ENCODE measurements around the gene VSIG10. TPM values are rescaled to one million over a fixed set of nuclear protein-coding genes. Genes with fewer than 3 reads are reported as not detected.
A peak's percentile ranks its signal among the peaks of the same experiment; 100 is the strongest.

VSIG10 gene
- total and polyA plus RNA-seq, 2 of the 13 experiments (the other 11 are each of a cell fraction or from before 2014, with no cell fraction given), result 25.6 to 42.5 TPM

DNA sequence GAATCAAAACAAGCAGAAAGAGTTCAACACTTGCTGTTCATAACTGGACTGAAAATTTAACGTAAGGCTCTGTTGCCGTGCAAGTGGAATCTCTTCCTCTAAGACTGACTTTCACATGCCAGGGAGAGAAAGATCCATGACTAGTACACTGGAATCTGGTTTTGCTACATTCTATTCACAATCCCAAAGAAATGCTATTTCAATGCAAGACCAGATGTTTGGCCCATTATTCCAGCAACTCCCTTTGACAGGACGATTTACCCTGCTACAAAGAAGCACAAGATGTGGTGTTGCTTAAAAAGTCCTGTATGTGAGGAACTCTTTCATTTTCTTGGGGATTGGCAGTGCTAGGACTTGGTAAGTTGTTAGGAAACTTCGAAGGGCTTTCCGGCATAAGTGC lies 69.9 kb downstream of the VSIG10 start (continued):
- no peak for TF ChIP-seq EEA1 (CRISPR knock-in tag; IDR thresholded peaks at IDR 0.05; ENCODE audit: borderline replicate concordance)
- TF ChIP-seq ZNF567 (CRISPR knock-in tag; IDR thresholded peaks at IDR 0.05; ENCODE audit: borderline replicate concordance), result no peak
- TF ChIP-seq RARG (CRISPR knock-in tag; IDR thresholded peaks at IDR 0.05; ENCODE audit: low read depth), result no peak
- no peak for TF ChIP-seq CREB1 (IDR thresholded peaks at IDR 0.05)
- TF ChIP-seq CREB1 (CRISPR knock-in tag; IDR thresholded peaks at IDR 0.05), result no peak
- TF ChIP-seq SMARCE1 (IDR thresholded peaks at IDR 0.05; ENCODE audit: borderline replicate concordance), result no peak

DNA sequence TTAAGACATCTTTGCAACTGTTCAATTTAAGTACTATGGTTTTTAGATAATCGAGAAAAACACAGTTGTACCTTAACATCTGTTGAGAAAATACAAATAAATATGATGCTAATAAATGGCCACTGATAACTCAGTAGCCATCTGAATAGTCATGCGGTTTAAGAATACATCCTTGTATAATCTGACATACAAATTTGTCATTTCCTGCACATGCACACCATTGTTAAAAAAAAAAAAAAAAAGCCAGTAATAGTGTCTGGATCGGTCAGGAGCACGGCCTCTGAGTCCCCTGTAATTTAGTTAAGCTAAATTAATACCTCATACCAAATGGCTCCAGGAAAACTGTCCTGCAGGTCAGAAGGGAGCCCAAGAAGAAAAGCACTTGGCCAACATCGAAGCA lies 70.5 kb downstream of the VSIG10 start:
- DNase-seq (ENCODE audit: low spot score) (no peak), ATAC-seq (no peak), FAIRE-seq (no peak)
- Histone ChIP-seq H3K4me1 (ENCODE audit: insufficient read depth, low read length) (peaks cover 12% of the 10 kb centered on the region), H3K4me2 (ENCODE audit: low read depth, low read length) (no peak overlapping the region), H3K9me3 (ENCODE audit: low read length) (no peaks in the 10 kb centered on the region), H4K20me1 (ENCODE audit: insufficient read depth, low read length) (no peaks in the 10 kb centered on the region), H3K4me3 (replicated peaks in 1 of 3; ENCODE audit: insufficient read depth in 1 of 3, low read depth in 2 of 3, low read length in 3 of 3) (no peak overlapping the region), H3K9ac (ENCODE audit: insufficient read depth, low read depth, low read length) (no peak overlapping the region), H3K27ac (ENCODE audit: extremely low read length, insufficient read depth, low read length) (no peak overlapping the region), H3K79me2 (ENCODE audit: insufficient read depth, low read length) (no peaks in the 10 kb centered on the region), H3K27me3 (ENCODE audit: control insufficient read depth in 1 of 2, insufficient read depth in 2 of 2, low read length in 2 of 2) (no peaks in the 10 kb centered on the region), H2AFZ (ENCODE audit: low read length) (no peak overlapping the region), H3K36me3 (replicated peaks in 1 of 2; ENCODE audit: control insufficient read depth in 1 of 2, insufficient read depth in 2 of 2, low read length in 2 of 2) (peaks cover 21 to 61% of the 10 kb centered on the region in 2 experiments)
- BruUV-seq (replicated peaks), result TSS peak; percentile 39
- ChIA-PET CTCF (ENCODE audit: low intra/inter-chr PET ratio, low total read pairs) (no interaction called here), POLR2A (no interaction called here)
- in situ Hi-C loops (cut with HindIII; ENCODE audit: extremely low pct_ligation_motif_present, low pct_unique_long_range_greater_than_20kb), result loop anchor here (5.0 kb wide), 1 partner anchor 156 kb away; no protein-coding TSS in a partner anchor
- intact Hi-C loops (cut with micrococcal nuclease; ENCODE audit: unreplicated experiment), result no loop called here
- WGBS (ENCODE audit: low lambda C conversion rate), result 97% methylated on average over 5 of the region's 5 CpGs
- TF ChIP-seq NCOR1 (IDR thresholded peaks at IDR 0.05; ENCODE audit: borderline replicate concordance, low read length) (no peak), SP5 (CRISPR knock-in tag; IDR thresholded peaks at IDR 0.05; ENCODE audit: borderline replicate concordance, low read depth) (no peak), ZNF280D (CRISPR knock-in tag; IDR thresholded peaks at IDR 0.05) (no peak), SMAD9 (CRISPR knock-in tag; IDR thresholded peaks at IDR 0.05) (no peak), ZBTB4 (CRISPR knock-in tag; IDR thresholded peaks at IDR 0.05; ENCODE audit: borderline replicate concordance) (no peak), ZFP82 (CRISPR knock-in tag; IDR thresholded peaks at IDR 0.05; ENCODE audit: borderline replicate concordance) (no peak), SOX6 (IDR thresholded peaks at IDR 0.05) (no peak), SOX6 (CRISPR knock-in tag; IDR thresholded peaks at IDR 0.05) (no peak)
- TF ChIP-seq, protein P1, sequence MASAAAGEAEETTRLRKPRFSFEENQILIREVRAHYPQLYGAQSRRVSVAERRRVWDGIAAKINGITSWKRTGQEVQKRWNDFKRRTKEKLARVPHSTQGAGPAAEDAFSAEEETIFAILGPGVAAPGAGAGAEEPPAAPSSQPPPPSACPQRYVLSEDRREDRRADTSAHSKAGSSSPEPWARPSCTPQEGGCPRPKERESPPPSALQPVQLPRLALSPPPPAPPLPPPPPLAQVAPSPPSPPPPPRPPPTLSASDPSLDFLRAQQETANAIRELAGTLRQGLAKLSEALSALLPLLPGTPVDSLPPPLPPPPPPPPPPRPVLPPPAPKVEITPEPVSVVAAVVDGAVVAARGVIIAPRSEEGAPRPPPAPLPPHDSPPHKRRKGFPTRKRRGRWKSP (CRISPR knock-in tag; IDR thresholded peaks at IDR 0.05), result no peak
- TF ChIP-seq, protein P2, sequence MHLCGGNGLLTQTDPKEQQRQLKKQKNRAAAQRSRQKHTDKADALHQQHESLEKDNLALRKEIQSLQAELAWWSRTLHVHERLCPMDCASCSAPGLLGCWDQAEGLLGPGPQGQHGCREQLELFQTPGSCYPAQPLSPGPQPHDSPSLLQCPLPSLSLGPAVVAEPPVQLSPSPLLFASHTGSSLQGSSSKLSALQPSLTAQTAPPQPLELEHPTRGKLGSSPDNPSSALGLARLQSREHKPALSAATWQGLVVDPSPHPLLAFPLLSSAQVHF (CRISPR knock-in tag; IDR thresholded peaks at IDR 0.05), result no peak
